Umbilical cord (tissue), 2 donors: ENCODE measurements around the gene CPNE1. TPM values are rescaled to one million over a fixed set of nuclear protein-coding genes. Genes with fewer than 3 reads are reported as not detected.
A peak's percentile ranks its signal among the peaks of the same experiment; 100 is the strongest.
"Not testable (repeated sequence)": the region's sequence is repeated elsewhere in the genome, so short reads cannot be mapped to it uniquely, and the experiment has no call there.

Experiments used
- DNase-seq: peaks from one replicate; pipeline ENCODE4 v3.0.0-alpha.2; 2015; ENCODE audit warnings: low spot score
- total RNA-seq: library from RNA; depleted of rRNA; stranded (reverse); fragments of >200 nt; gene quantifications from one replicate; pipeline ENCODE4 v1.2.3, GENCODE V29; 2014; ENCODE audit warnings: low replicate concordance; ENCODE audit not compliant: insufficient read depth

CPNE1 gene
- total RNA-seq, 1 donor from 2014 or later = 128 TPM

GRCh38 chr20:35698298-35699126 lies 33.8 kb upstream of the CPNE1 start:
- DNase-seq = peak; percentile 9

GRCh38 chr20:35697696-35698297 lies 33.1 kb upstream of the CPNE1 start:
- no peak for DNase-seq

GRCh38 chr20:35695978-35696377 lies 31.3 kb upstream of the CPNE1 start:
- no peak for DNase-seq

DNA sequence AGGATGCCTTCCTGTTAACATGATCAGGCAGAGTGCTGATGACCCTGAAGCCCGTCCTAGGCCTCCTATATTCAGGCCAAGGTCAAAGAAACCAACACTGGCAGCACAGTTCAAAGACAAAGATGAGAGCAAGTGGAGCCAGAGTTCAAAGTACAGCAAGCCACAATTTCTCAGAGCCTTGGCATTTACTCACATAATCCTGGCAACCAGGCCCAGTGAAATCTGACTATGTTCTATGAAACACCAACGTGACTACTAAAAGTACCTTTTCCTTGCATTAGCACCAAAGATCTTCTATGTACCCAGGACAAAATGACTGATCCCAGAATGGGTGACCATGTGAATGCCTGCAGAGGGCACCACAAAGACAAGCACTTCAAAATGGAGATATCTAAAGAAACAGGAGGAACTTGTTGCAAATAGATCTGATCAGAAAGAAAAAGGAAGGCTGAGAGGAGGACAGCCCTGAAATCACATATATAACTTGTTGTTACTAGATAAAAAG lies 30.6 kb upstream of the CPNE1 start:
- no peak for DNase-seq

- DNase-seq = no peak
Observed at GRCh38 chr20:35690265-35690664, 25.6 kb upstream of the CPNE1 start.

GRCh38 chr20:35686872-35687271 lies 22.2 kb upstream of the CPNE1 start:
- DNase-seq = not testable (repeated sequence)

DNA sequence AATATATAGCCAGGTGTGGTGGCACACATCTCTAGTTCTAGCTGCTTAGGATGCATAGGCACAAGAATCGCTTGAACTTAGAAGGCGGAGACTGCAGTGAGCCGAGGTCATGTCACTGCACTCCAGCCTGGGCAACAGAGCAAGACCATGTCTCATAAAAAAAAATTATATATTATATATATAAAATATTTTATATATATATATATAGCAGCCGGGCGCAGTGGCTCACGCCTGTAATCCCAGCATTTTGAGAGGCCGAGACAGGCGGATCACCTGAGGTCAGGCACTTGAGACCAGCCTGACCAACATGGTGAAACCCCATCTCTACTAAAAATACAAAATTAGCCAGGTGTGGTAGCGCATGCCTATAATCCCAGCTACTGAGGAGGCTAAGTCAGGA lies 20.7 kb upstream of the CPNE1 start:
- DNase-seq = not testable (repeated sequence)

DNA sequence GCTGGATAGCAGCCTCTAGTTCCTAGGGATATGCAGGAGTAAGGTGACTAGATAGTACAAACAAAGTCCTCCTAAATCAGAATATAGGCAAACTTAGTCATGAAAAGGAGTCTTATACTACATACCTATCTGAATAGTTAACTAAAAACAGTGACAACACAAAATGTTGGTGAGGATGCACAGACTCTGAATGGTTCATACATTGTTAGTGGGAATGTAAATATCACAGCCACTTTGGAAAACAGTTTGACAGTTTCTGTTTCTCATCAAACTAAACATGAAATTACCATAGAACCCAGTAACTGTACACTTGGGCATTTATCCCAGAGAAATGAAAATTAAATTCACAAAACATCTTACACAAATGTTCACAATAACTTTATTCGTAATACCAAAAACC lies 17.3 kb upstream of the CPNE1 start:
- DNase-seq = no peak

DNA sequence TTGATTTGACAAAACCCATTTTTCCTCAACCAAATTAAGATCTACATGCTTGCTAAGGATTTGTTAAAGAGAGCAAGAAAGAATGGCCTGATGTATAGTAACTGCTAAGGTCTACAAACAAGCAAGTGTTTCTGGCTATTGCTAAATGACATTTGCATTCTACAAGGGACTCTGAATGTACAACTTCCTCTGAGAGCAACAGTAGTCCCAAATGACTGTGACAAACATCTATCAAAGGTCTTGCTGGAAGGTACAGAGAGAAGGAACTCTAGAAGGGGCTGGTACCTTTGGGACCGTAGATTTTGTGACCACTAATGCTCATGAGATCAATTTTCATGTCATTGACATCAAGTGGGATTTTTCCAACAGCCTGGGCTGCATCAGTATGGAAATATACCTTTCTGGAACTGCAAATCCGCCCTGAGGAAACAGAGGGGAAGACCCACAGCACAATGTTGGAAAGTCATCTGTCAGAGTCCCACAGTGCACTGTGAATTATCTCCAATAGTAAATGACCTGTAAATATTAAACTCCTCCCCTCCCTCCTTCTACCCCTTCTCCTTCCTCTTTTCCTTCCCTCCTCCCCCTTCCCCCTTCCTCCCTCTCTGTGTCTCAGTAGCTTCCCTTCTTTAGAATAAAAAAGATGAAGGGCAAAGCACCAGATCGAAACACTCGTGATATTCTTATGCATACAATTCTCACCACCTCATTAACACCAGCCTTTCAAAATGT lies 15.9 kb upstream of the CPNE1 start:
- DNase-seq = no peak

DNA sequence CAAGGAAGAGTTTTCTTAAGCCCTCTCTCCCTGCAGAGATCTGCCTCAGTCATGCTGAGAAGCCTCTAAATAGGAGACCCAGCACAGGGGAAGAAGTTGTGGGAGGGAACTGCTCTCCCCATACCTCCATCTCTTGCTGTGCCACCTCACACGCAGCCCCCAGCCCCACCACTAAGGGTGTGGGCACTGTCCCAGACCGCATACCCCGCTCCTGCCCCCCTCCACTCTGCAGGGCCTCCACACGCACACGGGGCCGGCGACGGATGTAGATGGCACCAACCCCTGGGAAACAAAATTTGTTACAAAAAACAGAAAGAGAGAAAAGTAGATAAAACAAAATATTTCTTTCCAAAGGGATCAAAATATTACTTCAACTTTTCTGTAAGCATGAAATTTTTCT lies 10.2 kb upstream of the CPNE1 start:
- no peak for DNase-seq

DNA sequence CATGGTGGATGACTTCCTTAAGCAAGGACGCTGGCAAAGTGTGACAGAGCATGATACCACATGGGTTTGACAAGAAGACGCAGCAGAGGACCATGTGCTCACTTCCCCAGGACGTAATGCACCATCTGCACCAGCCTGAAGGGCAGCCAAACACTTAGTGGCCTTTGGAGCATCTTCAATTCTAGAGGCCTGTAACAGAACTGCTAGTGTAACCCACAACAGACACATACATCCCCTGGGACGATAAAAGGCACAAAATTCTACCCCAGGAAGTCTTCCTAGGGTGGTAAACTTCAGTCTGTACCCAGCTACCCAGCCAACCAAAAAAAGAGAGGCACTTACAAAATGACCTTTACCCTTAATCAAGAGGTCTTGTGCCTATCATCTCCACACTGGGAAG lies 9.2 kb upstream of the CPNE1 start:
- DNase-seq = no peak

DNA sequence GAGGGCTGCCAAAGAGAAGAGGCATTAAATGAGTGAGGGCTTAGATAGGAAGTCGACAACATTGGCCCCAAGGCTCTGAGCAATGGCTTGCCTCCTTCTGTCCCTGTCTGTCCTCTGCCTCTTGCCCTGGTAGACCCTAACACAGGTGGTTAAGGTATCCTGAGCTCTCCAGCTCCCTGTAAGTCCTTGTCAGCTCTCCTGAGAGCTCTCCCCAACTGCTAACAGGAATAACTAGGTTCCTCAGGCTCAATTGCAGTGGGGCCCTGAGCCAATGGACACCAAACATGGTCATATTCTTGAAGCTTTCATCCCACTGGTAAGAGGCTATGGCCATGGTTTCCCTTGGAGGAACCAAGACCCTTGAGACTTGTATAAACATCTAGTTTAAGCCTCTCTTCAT lies 5.0 kb upstream of the CPNE1 start:
- DNase-seq = no peak

DNA sequence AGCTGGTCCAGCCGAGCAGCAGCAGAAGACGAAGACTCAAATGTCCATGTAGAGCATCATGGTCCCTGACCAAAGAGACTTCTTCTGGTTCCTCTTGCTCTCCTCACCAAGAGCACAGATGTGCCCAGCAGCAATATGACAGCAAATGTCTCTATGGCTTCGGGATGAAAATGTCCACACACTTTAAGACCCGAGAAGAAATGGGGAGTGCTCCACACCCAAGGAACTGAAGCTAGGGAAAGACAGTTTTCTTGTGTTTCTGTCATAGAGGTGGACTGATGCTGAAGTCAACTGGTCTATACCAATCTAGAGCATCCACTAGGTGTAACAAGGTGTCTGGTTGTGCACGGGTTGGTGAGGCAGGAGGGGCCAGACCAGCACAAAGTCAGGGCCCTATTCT lies 4.5 kb upstream of the CPNE1 start:
- no peak for DNase-seq

DNA sequence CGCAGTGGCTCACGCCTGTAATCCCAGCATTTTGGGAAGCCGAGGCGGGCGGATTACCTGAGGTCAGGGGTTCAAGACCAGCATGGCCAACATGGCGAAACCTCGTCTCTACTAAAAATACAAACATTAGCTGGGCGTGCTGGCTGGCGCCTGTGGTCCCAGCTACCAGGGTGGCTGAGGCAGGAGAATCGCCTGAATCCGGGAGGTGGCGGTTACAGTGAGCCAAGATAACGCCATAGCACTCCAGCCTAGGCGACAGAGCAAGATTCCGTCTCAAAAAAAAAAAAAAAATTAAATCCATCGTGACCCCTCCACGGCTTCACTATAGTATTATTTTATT lies 1.2 kb upstream of the CPNE1 start:
- no peak for DNase-seq

DNA sequence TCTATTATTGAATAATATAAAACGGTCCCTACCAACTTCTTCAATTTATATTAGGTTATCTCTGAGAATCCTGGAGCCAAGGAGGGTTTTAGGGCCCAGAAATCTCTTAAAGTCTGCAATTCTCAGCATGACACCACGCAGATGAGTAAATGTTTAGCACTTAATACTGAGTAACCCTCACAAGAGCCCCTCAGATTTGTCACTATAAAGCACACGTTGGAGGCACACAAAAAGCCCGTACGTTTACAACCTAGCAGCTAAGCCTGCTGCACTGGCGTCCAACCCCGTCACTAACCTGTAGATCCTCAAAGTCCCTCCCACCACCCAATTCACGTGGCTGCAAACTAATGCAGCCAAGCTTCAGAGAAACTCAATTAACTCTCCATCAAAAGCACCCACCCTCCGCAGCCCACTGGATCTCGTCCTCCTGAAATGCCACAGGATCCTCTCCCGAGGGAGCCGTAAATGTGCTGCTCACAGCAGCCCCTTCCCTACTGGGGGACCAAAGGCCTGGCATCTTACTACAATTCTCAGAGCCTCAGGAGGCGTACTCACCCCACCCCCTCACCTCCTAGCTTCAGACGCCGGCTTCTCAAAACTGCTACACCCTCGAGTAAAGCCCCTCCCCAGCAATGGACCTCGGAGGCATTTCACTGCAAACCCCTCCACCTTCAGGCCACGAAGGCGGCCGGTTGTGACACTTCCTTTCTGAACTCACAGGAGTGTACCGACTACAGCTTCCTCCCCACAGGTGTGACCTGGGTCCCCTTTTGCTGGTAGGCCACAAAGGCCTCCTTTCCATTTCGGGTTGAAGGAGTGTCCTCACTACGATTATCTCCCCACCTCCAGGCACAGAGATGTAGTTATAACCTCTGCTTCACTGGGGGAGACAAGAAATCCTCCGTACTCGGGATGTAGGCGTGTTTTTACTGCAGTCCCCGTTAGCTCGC lies 909 bp downstream of the CPNE1 start:
- DNase-seq = peak; percentile 44

DNA sequence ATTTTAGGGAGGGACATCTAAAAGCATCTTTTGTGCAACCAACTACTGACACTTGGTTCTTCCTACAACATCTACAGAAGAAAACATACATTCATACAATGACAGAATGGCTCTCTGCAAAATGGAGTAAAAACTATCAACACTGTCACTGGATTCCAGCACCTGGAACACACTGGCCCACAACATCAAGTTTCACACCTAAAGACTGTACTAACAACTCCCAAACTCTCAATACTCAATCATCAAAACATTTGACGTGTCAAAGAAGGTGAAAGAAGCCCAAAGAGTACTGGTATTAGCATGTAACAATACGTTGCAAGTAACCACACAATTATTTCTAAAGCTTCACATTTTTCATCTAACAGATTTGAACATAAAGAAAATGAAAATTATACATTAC lies 2.1 kb downstream of the CPNE1 start:
- DNase-seq = no peak

- no peak for DNase-seq
Observed at GRCh38 chr20:35661908-35662307, 2.8 kb downstream of the CPNE1 start.

DNA sequence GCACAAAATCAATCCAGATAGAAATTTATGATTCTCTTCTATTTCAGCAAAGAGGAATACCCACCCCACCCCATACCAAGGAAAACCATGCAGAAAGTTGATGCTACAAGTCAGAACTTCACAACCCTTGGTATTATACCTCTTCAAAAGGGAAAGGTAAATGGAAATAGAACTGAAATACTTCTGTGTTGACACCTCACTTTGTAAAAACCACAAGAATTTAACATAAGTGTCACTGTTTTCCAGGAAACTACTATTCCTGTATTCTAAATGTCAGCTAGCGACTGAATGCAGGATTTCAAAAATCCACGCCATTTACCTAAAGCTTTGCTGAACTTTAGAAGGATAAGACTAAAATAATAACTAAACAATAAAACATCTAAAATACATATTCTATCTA lies 3.6 kb downstream of the CPNE1 start:
- no peak for DNase-seq

DNA sequence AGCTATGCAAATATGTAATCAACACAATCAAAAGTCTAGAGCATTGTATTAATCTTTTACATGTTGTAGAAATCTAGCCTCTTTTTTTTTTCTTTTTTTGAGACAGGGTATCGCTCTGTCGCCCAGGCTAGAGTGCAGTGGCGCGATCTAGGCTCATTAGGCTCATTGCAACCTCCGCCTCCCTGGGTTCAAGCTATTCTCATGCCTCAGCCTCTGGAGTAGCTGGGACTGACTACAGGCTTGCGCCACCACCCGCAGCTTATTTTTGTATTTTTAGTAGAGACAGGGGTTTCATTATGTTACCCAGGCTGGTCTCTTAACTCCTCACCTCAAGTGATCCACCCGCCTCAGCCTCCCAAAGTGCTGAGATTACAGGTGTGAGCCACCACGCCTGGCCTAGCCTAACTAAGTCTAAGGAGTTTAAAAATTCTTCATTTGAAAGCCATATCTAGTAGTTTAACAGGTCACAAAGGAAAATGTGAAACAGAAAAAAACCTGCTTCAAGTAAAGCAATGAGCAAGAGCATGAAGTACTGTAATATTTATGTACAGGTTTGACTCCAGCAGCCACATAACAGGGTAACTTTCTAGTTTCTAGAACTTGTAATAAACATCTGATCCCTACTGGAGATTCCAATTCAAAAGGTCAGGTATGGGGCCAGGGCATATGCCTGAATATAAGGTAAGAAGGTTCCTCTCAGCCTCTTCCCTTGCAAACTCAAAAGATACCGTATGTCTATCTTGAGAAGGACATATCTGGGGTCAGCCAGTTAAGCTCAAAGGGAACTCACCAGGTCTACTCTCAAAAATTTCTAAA lies 4.4 kb downstream of the CPNE1 start:
- no peak for DNase-seq

- no peak for DNase-seq
Observed at GRCh38 chr20:35657271-35657670, 7.4 kb downstream of the CPNE1 start.

DNA sequence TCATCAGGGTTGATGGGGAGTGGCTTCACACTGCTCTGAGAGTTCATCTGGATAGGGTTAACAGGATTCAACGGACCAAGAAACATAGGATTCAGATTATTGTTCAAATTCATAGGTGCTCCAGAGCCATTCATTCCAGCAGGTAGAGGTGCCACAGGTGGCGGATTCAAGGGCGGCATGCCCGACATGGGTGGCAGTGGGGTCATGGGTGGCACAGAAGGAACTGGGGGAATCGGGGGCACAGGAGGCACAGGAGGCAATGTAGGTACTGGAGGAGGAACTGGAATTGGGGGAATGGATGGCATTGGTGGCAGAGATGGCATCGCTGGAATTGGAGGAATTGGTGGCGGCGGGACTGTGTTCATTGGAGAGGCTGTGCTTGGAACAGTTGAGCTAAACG lies 10.3 kb downstream of the CPNE1 start:
- DNase-seq = no peak
